NK-92 (cell line): ENCODE data around the gene GRID2.

Source experiments
- DNase-seq: peaks from one replicate; lab custom pipeline; 2025; ENCODE audit not compliant: unreplicated experiment; lab: John Stamatoyannopoulos, UW

Gene GRID2

DNA sequence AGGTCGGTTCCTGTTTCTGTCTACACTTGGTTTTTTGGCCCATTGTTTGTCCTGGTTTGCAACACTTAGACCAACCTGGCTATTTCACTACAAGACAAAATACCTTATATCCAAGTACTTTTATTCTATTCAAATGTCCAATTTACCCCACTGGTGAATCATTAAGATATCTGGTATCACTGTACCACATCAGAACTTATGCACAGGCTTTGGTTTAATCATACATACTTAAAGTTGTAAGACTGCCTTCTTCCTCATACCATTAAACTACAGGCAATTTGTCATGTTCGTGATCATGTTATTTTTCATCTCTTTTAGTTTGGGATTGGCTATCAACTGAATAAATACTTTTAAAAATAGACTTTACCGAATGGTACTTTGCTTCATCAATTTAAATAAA, 1471.8 kb downstream of the GRID2 start:
- no peak for DNase-seq

DNA sequence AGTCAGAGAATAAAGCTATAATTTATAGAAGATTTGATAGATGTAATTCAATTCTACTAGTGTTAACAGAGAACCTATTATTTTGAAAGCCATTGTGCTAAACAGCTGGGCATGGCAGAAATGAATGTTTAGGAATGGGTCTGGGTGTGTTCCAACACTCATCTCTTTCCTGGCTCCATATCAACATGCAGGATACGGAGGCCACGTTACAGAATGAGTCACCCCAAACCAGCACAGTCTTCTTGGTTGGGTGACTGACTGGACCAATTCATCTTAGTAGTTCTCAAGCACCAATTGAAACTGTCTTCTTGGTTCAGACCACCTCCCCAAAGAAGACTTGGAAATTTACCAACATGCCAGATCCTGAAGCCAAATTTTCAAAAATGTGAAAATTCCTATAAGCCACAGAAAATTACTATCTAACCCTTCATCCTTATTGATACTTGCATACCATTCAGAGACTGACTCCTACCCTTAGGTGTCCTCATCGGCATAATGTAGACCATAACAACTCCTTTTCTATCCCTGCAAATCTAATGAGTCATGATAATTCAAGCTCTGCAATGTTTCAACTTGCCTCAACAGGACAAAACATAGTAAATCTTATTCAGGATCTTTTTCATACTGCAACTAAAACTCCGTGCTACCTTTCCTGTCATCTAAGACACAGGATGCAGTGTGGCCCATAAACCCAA, 1472.8 kb downstream of the GRID2 start:
- DNase-seq, result no peak

DNA sequence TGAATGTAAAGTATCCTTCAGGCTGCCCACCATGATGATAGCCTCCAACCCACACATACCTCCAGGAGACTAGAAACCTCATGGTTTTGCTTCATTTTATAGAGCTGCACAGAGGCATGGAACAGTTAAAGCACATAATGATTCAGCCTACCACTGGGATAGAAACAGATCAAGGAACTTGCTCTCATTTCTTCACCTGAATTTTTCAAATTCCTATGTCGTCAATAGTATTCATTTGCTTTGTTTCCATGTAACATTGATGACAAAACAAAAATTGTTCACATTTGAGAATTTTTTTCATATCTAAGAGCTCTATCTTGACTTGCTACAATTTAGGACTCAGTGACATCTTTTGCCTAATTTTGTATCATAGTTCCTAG, 1473.3 kb downstream of the GRID2 start:
- no peak for DNase-seq

DNA sequence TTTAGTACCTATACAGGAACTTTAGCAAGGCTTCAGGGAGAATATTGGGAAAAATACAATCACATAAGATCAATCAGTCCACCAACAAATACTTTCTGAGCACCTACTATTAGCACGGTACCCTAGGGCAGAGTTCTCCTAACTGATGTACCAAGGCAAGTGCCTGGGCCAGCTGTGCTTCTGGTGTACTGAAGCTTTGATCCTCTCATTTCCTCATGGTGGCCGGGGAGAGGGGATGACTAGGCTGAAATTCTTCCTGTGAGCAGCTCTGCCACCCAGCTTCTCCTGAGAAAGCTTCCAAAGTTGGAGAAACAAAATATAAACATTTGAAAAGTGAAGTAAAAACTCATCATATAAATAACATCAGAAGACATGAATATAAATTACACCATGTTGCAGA, 1475.5 kb downstream of the GRID2 start:
- DNase-seq, result no peak

DNA sequence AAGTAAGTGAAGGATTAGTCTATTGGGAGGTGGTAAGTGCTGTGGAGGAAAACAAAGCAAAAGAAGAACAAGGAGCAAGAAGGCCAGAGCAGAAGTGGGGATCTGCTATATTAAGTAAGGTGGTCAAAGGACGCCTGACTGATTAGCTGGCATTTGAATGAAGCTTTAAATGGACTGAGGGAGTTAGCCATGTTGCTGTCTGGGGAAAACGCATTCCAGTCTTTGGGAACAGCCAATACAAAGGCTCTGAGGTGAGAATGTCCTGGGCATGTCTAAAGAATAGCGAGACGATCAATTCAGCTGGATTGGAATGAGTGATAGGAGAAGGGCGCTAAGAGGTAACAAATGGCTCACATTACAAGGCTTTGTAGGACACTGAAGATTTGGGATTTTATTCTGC, 1476.3 kb downstream of the GRID2 start:
- DNase-seq, result no peak

DNA sequence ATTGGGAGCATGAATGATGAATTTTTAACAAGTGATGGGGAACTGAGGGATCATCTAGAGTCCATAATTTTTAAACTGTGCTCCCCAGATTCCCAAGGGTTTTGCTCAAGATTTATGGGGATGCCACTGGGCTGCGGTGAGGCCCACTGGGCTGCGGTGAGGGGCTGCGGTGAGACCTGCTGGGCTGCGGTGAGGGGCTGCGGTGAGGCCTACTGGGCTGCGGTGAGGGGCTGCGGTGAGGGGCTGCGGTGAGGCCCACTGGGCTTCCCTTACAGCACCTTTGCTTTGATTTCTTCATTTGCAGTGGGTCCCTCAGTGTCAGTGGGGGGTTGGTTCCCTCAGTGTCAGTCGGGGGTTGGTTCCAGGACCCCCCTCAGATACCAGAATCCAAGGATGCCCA, 1477.4 kb downstream of the GRID2 start:
- no peak for DNase-seq

DNA sequence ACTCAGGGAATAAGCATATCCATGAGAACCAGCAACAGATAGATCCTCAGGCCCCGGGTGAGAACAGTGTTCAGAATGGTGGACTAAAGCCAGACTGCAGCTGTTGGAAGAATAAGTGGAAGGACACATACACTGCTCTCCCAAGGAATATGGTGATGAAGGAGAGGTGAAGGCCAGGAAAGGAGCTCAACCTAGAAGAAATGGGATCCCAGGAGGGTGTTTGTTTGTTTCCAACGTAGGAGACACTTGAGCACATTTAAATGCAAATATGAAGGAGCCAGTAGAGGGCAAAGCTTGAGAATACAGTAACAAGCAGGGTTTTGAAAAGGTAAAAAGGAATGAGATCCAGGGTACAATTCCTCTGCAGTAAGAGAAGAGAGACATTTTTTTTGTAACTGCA, 1482.4 kb downstream of the GRID2 start:
- no peak for DNase-seq

DNA sequence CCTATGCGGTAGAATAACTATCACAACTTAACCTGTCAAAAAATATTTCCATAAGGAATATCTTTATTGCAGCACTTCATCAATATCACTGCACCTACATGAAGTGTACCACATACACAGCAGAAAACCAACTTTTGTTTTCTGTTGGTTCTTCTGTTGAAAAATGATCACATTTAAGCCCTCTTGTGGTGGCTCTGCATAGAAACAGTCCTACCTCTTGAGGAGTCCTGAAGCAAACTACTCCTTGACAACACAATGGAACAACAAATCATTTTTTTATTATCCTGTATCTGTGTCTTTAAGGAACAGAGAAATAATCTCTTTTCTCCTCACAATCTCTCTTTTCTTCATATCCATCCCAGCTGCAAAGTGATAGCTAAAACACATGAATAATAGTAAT, 1484.9 kb downstream of the GRID2 start:
- DNase-seq, result no peak

DNA sequence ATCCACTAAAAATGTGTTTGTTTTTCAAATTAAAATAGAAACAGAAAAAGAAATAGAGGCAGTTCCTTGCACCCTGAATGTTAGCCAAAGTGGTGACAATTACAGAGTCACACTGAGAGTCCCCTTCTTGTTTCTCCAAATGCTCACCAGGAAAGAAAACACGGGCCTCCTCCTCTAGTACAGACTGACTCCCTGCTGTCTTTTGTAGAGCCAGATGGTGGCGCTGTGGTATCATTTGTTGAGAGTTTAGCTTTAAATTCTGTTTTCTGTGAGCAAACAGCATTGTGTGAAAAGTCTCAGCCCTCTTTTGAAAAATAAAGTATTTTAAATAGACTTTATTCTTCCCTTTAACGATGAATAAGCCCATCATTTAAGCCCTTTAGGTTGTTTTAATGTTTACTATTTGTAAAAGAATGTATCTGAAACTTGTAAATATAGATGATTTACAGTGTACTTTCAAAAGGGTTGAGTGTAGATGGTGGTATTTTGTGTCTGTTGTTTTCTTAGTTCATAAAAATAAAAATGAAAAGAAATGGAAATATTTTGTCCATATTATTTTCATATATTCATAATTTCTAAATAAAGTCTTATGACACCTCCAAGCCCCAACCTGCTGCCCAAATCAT, 1487.9 kb downstream of the GRID2 start:
- DNase-seq, result no peak

DNA sequence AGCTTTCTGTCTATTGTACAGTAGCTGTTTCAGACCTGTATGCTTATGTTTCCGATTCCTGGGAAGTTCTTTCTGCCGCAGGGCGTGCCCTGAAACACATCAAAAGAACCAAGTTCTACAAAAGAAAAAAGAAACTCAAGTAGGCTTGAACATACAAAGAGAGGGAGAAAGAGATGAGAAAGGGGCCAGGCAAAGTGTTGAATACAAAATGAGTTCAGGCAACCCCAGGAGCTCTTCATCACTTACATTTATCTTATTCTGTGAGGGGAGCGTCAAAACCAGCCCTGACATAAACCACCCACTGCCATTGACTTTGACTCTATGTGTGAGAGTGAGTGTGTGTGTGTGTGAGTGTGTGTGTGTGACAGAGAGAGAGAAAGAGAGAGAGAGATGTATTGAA, 1498.3 kb downstream of the GRID2 start:
- no peak for DNase-seq

DNA sequence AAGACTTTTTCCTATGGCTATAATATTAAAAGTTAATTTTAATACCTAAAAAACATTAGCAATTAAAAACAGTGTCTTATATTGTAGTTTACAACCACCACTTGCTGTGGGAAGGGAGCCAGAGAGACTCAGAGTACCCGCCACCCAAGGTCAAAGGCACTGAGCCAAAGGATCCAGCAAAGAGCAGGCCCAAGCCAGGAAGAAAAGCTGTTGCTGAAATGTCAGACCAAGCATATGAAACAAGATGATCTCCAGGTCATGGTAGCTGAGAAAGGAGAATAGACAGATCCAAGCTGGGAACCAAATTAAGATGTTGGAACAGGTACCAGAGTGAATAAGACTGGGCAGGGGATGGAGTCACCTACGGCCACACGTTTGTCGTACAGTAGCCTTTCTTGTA, 1506.0 kb downstream of the GRID2 start:
- no peak for DNase-seq

DNA sequence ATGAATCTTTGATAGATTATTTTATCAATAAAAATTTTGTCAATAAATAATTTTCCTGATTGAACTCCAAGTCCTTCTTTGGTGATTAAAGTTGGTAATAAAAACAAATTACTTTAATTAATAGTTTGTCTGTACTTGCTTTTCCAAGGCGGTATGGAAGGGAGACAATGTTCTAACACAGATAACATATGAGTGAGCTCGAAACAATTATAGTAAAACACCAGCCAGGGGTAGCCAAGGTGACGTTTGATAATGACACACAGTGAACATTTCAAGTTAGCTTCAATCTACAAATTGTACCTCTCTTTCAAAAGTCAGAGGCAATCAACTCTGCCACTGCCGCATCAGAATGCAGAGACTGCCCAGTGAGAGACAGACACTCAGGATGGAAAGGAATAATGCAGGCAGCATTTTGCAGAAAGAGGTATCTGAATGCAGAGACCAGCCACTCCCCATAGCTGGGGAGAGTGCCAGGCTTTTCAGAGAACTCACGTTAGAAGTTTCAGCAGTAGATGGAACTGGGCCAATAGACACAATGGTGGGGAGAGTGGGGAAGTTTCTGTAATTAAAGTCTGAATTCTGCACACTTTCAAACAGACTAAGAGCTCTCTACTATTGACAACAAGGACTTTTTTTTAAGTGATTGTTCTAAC, 1506.7 kb downstream of the GRID2 start:
- DNase-seq, result no peak

DNA sequence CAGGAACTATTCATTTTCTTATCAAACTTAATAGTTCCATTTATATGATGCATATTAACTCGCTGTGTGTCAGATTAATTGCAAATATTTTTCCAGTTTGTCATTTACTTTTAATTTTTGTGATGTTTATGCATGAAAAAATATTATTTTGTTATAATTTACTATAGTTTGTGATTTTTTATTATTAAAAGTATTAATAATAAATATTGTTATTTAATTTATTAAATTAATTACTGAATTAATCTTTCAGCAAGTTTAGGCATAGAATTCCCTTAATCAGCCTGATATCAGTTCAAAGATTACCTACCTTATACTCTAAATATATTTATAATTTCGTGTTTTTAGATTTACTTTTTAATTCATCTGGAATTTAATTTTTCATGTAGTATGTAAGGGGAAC, 1509.3 kb downstream of the GRID2 start:
- no peak for DNase-seq

DNA sequence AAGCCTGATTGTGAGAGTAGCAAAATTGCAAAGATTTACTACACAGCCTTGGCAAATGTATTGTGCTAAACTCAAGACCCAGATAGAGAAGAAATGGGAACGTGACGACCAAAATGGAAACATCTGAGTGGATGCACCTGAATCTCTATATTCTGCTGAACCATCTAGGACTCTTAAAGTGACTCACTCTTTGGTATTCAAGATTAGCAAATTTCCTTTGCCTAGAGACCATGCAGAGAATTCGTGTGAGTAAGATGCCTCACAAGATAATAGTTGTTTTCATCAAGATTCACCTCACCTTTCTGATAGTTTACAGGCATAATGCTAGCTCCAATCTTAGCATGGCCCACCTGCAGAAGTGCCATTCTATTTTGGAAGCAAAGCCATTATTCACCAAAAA, 1510.4 kb downstream of the GRID2 start:
- no peak for DNase-seq

DNA sequence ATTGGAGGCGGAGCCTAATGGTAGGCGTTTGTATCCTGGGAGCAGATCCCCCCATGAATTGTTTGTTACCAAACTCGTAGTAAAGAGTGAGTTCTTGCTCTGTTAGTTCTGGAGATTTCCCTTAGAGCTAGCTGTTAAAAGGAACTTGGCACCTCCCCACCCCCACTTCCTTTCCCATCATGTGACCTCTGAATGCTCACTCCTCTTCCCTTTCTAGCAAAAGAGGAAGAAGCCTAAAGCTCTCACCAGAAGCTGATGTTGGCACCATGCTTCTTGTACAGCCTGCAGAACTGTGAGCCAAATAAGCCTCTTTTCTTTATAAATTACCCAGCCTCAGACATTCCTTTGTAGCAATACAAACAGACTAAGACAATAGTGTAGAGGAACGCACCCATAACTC, 1511.0 kb downstream of the GRID2 start:
- no peak for DNase-seq
